ENCODE data around the gene HES4.

HES4 gene

DNA sequence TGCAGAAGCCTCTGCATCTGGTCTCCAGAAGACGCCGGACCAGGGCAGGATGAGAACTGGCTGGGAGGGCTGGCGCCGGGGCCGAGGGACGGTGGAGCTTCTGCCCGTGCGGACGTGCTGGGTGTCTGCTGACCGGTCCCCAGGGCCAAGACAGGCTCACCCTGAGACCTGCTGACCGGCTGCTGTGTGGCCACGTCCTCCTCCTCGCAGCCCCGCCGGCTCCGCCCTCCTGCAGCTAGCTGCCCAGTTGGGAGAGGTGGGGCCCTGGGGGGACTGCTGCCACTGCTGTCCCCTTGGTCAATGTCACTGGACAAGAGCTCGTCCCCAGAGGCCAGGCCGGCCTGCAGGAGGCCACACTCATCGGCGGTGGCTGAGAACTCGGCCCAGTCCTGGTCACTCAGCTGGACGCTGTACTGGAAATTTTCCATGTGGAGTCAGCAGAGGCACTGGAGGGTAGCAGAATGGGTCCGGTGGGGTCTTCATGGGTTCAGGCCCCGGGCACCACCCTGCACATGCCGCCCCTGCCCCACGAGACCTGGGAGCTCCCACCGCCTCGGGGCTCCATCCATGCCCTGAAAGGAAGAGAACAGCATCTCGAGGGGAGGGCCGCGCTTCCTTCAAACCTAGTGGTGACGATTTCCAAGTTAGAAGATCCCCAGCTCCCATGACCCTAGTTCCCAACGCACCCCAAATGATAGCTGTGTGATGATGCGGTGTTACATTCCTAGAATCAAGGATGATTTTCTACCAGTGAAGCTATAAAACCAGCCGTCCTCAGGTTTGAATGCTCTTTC is 19.1 kb downstream of the HES4 start:
- no peaks in the 10 kb centered on the region for H3K9me3 ChIP-seq (ENCODE audit: low read length)
- no peaks in the 10 kb centered on the region for H4K20me1 ChIP-seq (ENCODE audit: insufficient read depth, low read length)
- no peak overlapping the region for H2AFZ ChIP-seq (ENCODE audit: low read length)
- no peak overlapping the region for H3K4me2 ChIP-seq (ENCODE audit: low read length)
- H3K36me3 ChIP-seq (ENCODE audit: insufficient read depth, low read length) = no peaks in the 10 kb centered on the region
- H3K79me2 ChIP-seq (ENCODE audit: insufficient read depth, low read length) = no peaks in the 10 kb centered on the region
- H3K27me3 ChIP-seq (ENCODE audit: insufficient read depth, low read length) = no peaks in the 10 kb centered on the region; the same call in 1 of the 2 replicates
- TF ChIP-seq CTCF (IDR thresholded peaks at IDR 0.05; ENCODE audit: low read length) (no peak), EZH2 (IDR thresholded peaks at IDR 0.05; ENCODE audit: borderline replicate concordance, low read length) (no peak)
- H3K27ac ChIP-seq (ENCODE audit: low read depth, low read length, poor library complexity, severe bottlenecking) = no peak overlapping the region
- H3F3A ChIP-seq (ENCODE audit: insufficient read depth, low read length) = no peaks in the 10 kb centered on the region
- no peaks in the 10 kb centered on the region for H3K9me2 ChIP-seq (ENCODE audit: low read depth, low read length)
- no peak overlapping the region for H3K4me3 ChIP-seq (ENCODE audit: low read depth, low read length, poor library complexity, severe bottlenecking)
- no peak overlapping the region for H3K9ac ChIP-seq (ENCODE audit: low read length)
- peaks cover 6% of the 10 kb centered on the region for H3K4me1 ChIP-seq (ENCODE audit: insufficient read depth, low read length, severe bottlenecking)

DNA sequence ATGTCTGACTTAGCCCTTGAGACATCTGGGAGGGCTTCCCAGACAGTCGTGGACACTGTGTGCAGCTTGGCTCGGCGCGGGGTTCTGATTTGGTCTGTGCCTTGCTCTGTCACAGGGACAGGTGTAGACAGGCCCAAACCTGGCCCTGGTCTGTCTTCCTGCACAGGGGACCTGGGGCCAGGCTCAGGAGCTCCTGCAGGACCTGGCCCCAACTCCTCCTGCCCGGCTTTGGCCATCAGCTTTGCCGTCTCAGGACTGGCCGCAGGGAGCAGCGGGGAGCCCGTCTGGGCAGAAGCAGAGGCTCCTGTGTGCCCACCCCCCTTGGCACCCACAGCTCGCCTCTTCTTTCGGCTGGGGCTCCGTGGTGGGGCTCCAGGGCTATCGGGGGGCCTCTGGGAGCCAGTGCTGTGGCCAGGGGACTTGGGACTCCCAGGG is 19.7 kb downstream of the HES4 start:
- Histone ChIP-seq H3K9ac (ENCODE audit: low read length) (no peak overlapping the region), H3K4me2 (ENCODE audit: low read length) (no peak overlapping the region), H2AFZ (ENCODE audit: low read length) (no peak overlapping the region), H3K79me2 (ENCODE audit: insufficient read depth, low read length) (no peaks in the 10 kb centered on the region), H4K20me1 (ENCODE audit: insufficient read depth, low read length) (no peaks in the 10 kb centered on the region), H3K4me1 (ENCODE audit: insufficient read depth, low read length, severe bottlenecking) (peaks cover 7% of the 10 kb centered on the region), H3K27ac (ENCODE audit: low read depth, low read length, poor library complexity, severe bottlenecking) (no peak overlapping the region), H3K9me2 (ENCODE audit: low read depth, low read length) (no peaks in the 10 kb centered on the region), H3K9me3 (ENCODE audit: low read length) (no peaks in the 10 kb centered on the region), H3K27me3 (ENCODE audit: insufficient read depth, low read length) (peaks cover 6% of the 10 kb centered on the region; the same call in 1 of the 2 replicates), H3K36me3 (ENCODE audit: insufficient read depth, low read length) (no peaks in the 10 kb centered on the region), H3K4me3 (ENCODE audit: low read depth, low read length, poor library complexity, severe bottlenecking) (no peak overlapping the region), H3F3A (ENCODE audit: insufficient read depth, low read length) (no peaks in the 10 kb centered on the region)
- TF ChIP-seq CTCF (IDR thresholded peaks at IDR 0.05; ENCODE audit: low read length) (no peak), EZH2 (IDR thresholded peaks at IDR 0.05; ENCODE audit: borderline replicate concordance, low read length) (no peak)

DNA sequence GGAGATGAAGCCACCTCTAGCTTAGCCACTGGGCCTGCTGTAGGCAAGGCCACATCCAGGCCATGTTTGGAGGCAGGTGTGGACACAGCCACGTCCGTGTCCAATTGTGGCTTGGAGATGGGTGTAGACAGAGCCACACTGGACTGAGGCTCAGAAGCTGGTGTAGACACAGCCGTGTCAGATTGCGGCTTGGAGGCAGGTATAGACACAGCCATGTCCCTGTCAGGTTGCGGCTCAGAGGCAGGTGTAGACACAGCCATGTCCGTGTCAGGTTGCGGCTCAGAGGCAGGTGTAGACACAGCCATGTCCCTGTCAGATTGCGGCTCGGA is 20.2 kb downstream of the HES4 start:
- Histone ChIP-seq H2AFZ (ENCODE audit: low read length) (no peak overlapping the region), H3K9me2 (ENCODE audit: low read depth, low read length) (no peaks in the 10 kb centered on the region), H3K9me3 (ENCODE audit: low read length) (no peaks in the 10 kb centered on the region), H3F3A (ENCODE audit: insufficient read depth, low read length) (no peaks in the 10 kb centered on the region), H4K20me1 (ENCODE audit: insufficient read depth, low read length) (no peaks in the 10 kb centered on the region), H3K9ac (ENCODE audit: low read length) (no peak overlapping the region), H3K27me3 (ENCODE audit: insufficient read depth, low read length) (peaks cover 6% of the 10 kb centered on the region; the same call in 1 of the 2 replicates), H3K4me3 (ENCODE audit: low read depth, low read length, poor library complexity, severe bottlenecking) (no peak overlapping the region), H3K4me1 (ENCODE audit: insufficient read depth, low read length, severe bottlenecking) (peaks cover 7% of the 10 kb centered on the region), H3K36me3 (ENCODE audit: insufficient read depth, low read length) (no peaks in the 10 kb centered on the region), H3K27ac (ENCODE audit: low read depth, low read length, poor library complexity, severe bottlenecking) (no peak overlapping the region), H3K4me2 (ENCODE audit: low read length) (no peak overlapping the region), H3K79me2 (ENCODE audit: insufficient read depth, low read length) (no peaks in the 10 kb centered on the region)
- TF ChIP-seq CTCF (IDR thresholded peaks at IDR 0.05; ENCODE audit: low read length) = no peak
- TF ChIP-seq EZH2 (IDR thresholded peaks at IDR 0.05; ENCODE audit: borderline replicate concordance, low read length) = no peak

Data from OCI-LY1 (cell line).